Calu3 (cell line): ENCODE data around the gene ARHGEF11. TPM values are rescaled to one million over a fixed set of nuclear protein-coding genes. Genes with fewer than 3 reads are reported as not detected.

Experiments used
- BruUV-seq: library from RNA; stranded (reverse); fragments of 400-500 nt; replicated peaks from 2 replicates; lab custom pipeline; 2021; lab: Mats Ljungman, UMichigan
- CTCF ChIA-PET: fragments of 300-600 bp; sonication (Branson Sonifier 250); formaldehyde crosslinking; loops from one replicate; lab custom pipeline; 2022; ENCODE audit warnings: antibody characterized with exemption; lab: Charles Lee
- DNase-seq: peaks from one replicate; pipeline ENCODE4 v3.0.0; 2022
- H3K27ac Mint-ChIP-seq: one replicate; pipeline ENCODE4 v1.8.0; 2022; ENCODE audit warnings: mixed read lengths; ENCODE audit not compliant: unreplicated experiment
- H3K27me3 Mint-ChIP-seq: one replicate; pipeline ENCODE4 v1.8.0; 2022; ENCODE audit warnings: mixed read lengths; ENCODE audit not compliant: unreplicated experiment
- H3K36me3 Mint-ChIP-seq: one replicate; pipeline ENCODE4 v1.8.0; 2022; ENCODE audit warnings: mild to moderate bottlenecking, moderate library complexity, mixed read lengths; ENCODE audit not compliant: insufficient read depth, unreplicated experiment
- H3K4me1 Mint-ChIP-seq: one replicate; pipeline ENCODE4 v1.8.0; 2022; ENCODE audit warnings: mild to moderate bottlenecking, low read depth, mixed read lengths; ENCODE audit not compliant: unreplicated experiment
- H3K4me3 Mint-ChIP-seq: one replicate; pipeline ENCODE4 v1.8.0; 2022; ENCODE audit warnings: mild to moderate bottlenecking, low read depth, moderate library complexity, mixed read lengths; ENCODE audit not compliant: unreplicated experiment
- H3K9me3 Mint-ChIP-seq: one replicate; pipeline ENCODE4 v1.8.0; 2022; ENCODE audit warnings: low read depth, mixed read lengths; ENCODE audit not compliant: unreplicated experiment
- intact Hi-C: fragments of 100-400 bp; cut with micrococcal nuclease; formaldehyde crosslinking; loops from one replicate; pipeline ENCODE4 v1.10.0; 2022; ENCODE audit not compliant: unreplicated experiment
- total RNA-seq: library from RNA; stranded (reverse); gene quantifications from 2 replicates; pipeline ENCODE4 v1.2.3, GENCODE V29; 2022
- TF ChIP-seq, protein P1 (sequence below): fragments of 200-600 bp; IDR thresholded peaks from one replicate; pipeline ENCODE4 v1.8.0; 2022; ENCODE audit warnings: antibody characterized with exemption; ENCODE audit not compliant: unreplicated experiment

The ARHGEF11 gene
- total RNA-seq, 1 experiment from 2014 or later: 44.1 TPM

DNA sequence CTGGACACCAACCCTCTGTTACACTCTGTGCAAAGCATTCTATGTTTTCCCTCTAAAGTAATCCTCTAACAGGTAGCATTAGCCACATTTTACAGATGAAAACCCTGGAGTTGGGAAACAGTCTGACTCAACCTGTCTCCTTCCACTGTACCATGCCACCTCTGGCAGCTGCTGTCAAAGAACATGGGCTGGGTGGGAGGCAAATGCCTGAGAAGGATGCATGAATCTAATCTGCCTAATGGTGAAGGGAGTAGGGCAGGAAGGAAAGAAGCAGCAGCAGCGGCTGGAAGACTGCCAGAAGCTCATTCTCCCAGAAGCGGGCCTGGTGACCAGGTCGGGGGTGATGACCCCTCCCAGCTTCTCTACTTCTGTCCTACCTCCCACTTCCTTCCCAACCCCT lies 103.4 kb downstream of the ARHGEF11 start:
- H3K9me3 Mint-ChIP-seq: no peaks in the 10 kb centered on the region
- TF ChIP-seq, protein P1, sequence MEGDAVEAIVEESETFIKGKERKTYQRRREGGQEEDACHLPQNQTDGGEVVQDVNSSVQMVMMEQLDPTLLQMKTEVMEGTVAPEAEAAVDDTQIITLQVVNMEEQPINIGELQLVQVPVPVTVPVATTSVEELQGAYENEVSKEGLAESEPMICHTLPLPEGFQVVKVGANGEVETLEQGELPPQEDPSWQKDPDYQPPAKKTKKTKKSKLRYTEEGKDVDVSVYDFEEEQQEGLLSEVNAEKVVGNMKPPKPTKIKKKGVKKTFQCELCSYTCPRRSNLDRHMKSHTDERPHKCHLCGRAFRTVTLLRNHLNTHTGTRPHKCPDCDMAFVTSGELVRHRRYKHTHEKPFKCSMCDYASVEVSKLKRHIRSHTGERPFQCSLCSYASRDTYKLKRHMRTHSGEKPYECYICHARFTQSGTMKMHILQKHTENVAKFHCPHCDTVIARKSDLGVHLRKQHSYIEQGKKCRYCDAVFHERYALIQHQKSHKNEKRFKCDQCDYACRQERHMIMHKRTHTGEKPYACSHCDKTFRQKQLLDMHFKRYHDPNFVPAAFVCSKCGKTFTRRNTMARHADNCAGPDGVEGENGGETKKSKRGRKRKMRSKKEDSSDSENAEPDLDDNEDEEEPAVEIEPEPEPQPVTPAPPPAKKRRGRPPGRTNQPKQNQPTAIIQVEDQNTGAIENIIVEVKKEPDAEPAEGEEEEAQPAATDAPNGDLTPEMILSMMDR: no peak
- peaks cover 61% of the 10 kb centered on the region for H3K36me3 Mint-ChIP-seq
- no TSS peak for BruUV-seq
- H3K4me3 Mint-ChIP-seq: no peak overlapping the region
- H3K27me3 Mint-ChIP-seq: no peaks in the 10 kb centered on the region
- CTCF ChIA-PET: interaction anchor here (1.1 kb wide), 1 partner anchor 14 kb away, joined by 3 read pairs; no protein-coding TSS in a partner anchor
- intact Hi-C loops: no loop called here
- H3K4me1 Mint-ChIP-seq: peaks cover 10% of the 10 kb centered on the region
- no peak overlapping the region for H3K27ac Mint-ChIP-seq
- DNase-seq: no peak

DNA sequence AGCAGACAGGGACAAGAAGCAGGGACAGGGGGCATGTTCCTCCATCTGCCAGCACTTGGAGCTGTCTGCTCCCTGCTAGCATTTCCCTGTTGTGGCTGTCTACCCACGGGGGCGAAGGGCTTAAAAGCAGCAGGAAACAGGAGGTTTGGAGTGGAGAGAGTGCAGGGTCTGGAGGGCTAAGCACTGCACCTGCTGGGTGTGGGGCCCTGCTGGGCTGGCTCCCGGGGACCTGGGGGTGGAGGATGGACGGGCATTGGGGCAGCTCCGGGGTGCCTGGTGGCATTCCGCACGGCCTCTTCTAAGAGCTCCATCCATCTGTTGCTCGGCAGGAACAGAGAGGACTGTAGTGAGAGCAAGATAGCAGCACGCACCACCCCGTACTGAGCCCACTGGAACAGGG lies 103.9 kb downstream of the ARHGEF11 start:
- Mint-ChIP-seq H3K27ac (no peak overlapping the region), H3K4me3 (no peak overlapping the region), H3K4me1 (peaks cover 10% of the 10 kb centered on the region), H3K36me3 (peaks cover 61% of the 10 kb centered on the region), H3K27me3 (no peaks in the 10 kb centered on the region), H3K9me3 (no peaks in the 10 kb centered on the region)
- intact Hi-C loops: no loop called here
- CTCF ChIA-PET: interaction anchor here (1.1 kb wide), 1 partner anchor 14 kb away, joined by 3 read pairs; no protein-coding TSS in a partner anchor
- no TSS peak for BruUV-seq
- TF ChIP-seq, protein P1: no peak
- no peak for DNase-seq

DNA sequence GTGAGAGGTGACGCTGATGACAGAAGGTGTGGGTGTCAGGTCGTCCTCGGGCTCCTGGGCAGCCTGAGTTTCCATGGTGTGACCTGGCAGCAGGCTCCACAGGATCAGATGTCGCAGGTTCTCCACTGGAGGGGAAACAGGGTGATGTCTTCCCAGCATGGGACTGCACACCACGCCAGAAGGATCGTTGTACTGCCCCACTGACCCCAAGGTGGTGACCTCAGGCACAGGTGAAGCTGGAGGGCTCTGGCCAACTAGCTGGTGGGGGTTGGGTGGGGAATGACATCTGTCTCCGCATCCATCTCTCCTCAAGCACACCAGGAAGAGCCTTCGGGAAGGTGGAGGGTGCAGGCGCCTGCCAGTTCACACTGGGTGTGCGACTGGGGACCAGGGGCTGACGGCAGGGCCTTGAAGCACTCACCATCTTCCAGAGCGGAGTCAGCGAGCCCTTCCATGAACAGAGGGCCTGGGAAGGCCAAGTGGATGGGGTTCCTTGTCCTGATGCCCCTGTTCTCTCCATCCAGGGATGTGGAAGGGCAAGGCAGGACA lies 105.7 kb downstream of the ARHGEF11 start:
- BruUV-seq: no TSS peak
- intact Hi-C loops: no loop called here
- Mint-ChIP-seq H3K4me1 (no peaks in the 10 kb centered on the region), H3K9me3 (no peaks in the 10 kb centered on the region), H3K36me3 (peaks cover 48% of the 10 kb centered on the region), H3K27me3 (no peaks in the 10 kb centered on the region), H3K27ac (no peak overlapping the region), H3K4me3 (no peak overlapping the region)
- TF ChIP-seq, protein P1: no peak
- no peak for DNase-seq
- CTCF ChIA-PET: no interaction called here

DNA sequence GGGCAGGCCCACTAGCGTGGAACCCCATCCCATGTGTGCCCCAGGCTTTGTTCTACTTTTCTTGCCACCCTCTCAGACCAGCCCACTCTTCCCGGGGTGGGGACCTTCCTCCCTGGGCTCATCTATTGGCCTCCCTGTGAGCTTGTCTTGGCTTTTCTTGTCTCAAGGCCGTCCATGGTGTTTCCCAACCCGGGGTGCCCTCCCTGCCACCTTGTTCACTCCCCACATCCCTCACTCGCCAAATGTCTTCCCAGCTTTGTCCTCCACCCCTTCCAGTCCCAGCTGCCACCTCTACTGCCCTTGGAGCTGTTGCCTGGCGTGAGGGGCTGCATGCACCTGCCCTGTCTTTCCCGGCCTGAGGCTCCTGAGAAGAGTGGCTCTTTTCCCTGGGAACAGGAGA lies 106.7 kb downstream of the ARHGEF11 start:
- DNase-seq: no peak
- H3K9me3 Mint-ChIP-seq: no peaks in the 10 kb centered on the region
- BruUV-seq: no TSS peak
- H3K4me1 Mint-ChIP-seq: no peaks in the 10 kb centered on the region
- intact Hi-C loops: no loop called here
- peaks cover 42% of the 10 kb centered on the region for H3K36me3 Mint-ChIP-seq
- no peak overlapping the region for H3K4me3 Mint-ChIP-seq
- TF ChIP-seq, protein P1: no peak
- H3K27ac Mint-ChIP-seq: no peak overlapping the region
- CTCF ChIA-PET: no interaction called here
- no peaks in the 10 kb centered on the region for H3K27me3 Mint-ChIP-seq
